NCI-H82 treated with DMSO at 0.1 percent for 48 hours (cell line): ENCODE data around the gene GPC2.
"Not testable (repeated sequence)": the region's sequence is repeated elsewhere in the genome, so short reads cannot be mapped to it uniquely, and the experiment has no call there.

Experiments used
- DNase-seq: peaks from one replicate; lab custom pipeline; 2025; ENCODE audit not compliant: unreplicated experiment; lab: John Stamatoyannopoulos, UW

The GPC2 gene, protein sequence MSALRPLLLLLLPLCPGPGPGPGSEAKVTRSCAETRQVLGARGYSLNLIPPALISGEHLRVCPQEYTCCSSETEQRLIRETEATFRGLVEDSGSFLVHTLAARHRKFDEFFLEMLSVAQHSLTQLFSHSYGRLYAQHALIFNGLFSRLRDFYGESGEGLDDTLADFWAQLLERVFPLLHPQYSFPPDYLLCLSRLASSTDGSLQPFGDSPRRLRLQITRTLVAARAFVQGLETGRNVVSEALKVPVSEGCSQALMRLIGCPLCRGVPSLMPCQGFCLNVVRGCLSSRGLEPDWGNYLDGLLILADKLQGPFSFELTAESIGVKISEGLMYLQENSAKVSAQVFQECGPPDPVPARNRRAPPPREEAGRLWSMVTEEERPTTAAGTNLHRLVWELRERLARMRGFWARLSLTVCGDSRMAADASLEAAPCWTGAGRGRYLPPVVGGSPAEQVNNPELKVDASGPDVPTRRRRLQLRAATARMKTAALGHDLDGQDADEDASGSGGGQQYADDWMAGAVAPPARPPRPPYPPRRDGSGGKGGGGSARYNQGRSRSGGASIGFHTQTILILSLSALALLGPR

GRCh38 chr7:100177045-100178001 is at the start of gene GPC2, which contains the start of gene STAG3:
Gene GPC2, minus strand, starts transcription at chr7:100177381. Its CDS starts 182 bp downstream, at chr7:100177199.
Gene STAG3, plus strand, starts transcription at chr7:100177918. Its CDS starts 2,639 bp downstream, at chr7:100180557.
- peak; percentile 92 for DNase-seq

GRCh38 chr7:100224891-100225290 is 47.7 kb upstream of the GPC2 start:
- DNase-seq, result not testable (repeated sequence)

DNA sequence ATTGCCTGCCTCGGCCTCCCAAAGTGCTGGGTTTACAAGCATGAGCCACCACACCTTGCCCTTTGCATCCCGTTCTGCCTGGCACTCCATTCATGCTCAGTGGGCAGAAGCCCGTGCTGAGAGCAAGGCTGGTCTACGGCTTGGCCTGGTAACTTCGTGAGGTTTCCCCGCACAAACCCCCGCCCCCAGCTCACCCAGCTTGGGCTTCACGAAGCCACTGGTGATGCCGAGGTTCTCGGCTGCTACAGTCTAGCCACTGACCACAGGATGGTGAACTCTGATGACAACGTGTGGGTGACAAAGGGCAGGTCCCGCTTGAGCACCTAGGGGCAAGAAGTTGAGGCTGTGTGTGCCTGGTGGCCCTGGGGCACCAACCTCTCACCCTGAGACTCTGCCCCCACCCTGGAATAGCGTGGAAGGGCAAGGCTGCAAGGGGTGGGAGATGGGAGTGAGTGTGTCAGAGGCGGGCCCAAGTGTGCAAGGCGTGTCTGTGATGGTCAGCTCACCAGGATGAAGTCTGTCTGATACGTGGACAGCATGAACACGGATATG is 46.3 kb upstream of the GPC2 start:
- DNase-seq, result not testable (repeated sequence)

DNA sequence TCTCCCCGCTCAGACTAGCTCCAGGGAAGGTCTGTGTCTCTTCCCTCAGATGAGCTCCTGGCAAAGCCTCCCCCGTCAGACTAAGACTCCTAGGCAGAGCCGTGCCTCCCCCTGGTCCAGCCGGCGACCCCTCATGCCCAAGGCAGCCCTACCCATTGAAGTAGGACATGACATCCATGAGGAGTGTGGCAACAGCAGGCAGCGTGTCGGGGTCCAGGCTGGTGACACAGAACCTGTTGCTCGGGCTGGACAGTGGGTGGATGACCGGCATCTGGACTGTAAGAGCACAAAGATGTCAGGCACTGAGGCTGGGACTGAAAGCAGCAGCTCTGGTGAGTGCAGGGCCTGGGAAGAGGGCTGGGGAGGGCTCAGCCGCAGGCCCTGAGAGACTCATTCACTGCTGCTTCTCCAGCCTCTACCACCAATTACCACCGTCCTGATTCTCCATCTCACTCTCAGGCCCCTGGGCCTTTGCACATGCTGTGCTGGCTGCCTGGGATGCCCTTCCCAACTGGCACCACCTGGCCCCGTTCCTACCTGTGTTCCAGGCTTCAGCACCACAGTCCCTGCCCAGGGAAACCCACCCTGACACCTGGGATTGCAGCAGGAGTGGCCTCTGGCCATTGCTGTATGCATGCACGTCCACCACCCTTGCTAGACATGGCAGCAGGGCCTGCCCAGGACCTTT is 45.4 kb upstream of the GPC2 start:
- DNase-seq, result no peak

DNA sequence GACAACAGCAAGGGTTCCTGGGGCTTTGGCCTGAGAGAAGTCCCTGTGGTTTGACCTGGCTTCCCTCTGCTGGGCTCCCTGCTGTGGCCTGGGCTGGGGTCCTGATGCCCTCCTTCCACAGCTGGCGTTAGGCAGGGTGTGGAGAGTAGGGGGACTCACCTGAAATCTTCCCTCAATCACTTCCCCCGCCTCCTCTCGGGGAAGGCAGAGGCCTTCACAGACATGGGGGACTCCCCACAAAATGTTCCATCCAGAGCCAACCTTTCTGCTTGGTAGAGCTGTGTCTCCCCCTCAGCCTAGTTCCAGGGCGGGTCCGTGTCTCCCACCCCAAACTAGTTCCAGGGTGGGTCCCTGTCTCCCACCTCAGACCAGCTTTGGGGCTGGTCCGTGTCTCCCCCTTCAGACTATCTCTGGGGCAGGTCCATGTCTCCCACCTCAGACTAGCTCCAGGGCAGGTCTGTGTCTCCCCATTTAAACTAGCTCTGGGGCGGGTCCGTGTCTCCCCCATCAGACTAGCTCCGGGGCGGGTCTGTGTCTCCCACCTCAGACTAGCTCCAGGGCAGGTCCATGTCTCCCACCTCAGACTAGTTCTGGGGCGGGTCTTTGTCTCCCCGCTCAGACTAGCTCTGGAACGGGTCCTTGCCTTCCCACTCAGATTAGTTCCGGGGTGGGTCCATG is 44.7 kb upstream of the GPC2 start:
- DNase-seq, result no peak

DNA sequence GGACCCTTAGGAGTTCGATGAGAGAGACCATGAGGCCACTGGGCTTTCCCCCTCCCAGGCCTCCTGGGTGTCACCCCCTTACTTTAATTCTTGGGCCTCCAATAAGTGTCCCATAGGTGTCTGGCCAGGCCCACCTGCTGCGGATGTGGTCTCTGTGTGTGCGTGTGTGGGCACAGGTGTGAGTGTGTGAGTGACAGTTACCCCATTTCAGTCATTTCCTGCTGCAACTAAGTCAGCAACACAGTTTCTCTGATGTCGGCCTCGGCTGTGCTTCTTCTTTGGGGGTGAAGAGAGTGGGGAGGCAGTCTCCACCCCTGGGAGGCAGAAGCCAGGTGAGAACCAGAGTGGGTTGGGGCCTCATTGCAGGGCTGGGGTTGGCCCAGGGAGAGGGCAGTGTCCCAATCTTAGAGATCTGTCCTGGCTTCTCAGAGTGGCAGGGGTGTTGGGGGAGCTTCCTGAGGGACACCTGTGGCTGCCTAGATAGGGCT is 44.1 kb upstream of the GPC2 start:
- DNase-seq, result no peak

- no peak for DNase-seq
Measured at GRCh38 chr7:100220586-100221230, 43.5 kb upstream of the GPC2 start.

- not testable (repeated sequence) for DNase-seq
Measured at GRCh38 chr7:100219801-100220585, 42.8 kb upstream of the GPC2 start, which contains the start of gene PVRIG. Gene PVRIG, plus strand, starts transcription at chr7:100219949. Its CDS starts 22 bp downstream, at chr7:100219971.

- no peak for DNase-seq
Measured at GRCh38 chr7:100219271-100219737, 42.1 kb upstream of the GPC2 start.

GRCh38 chr7:100217934-100218333 is 40.8 kb upstream of the GPC2 start:
- DNase-seq, result not testable (repeated sequence)

DNA sequence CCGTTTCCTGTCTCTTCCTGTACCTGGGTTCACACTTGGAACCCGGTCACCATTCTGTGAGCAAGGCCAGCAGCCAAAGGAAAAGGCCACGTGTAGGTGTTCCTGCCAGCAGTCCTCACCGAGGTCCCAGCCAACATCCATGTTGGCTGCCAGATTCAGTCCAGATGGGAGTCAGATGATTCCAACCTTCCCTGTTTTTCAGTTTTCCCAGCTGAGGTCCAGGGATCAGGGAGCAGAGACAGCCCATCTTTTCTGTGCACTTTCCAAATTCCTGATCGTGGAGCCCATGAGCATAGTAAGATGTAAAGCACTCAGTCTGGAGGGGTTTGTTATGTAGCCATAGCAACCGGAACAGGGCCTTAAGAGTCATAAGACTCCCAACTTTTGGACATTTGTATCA is 38.7 kb upstream of the GPC2 start:
- DNase-seq, result no peak

- not testable (repeated sequence) for DNase-seq
Measured at GRCh38 chr7:100214356-100214755, 37.2 kb upstream of the GPC2 start.

DNA sequence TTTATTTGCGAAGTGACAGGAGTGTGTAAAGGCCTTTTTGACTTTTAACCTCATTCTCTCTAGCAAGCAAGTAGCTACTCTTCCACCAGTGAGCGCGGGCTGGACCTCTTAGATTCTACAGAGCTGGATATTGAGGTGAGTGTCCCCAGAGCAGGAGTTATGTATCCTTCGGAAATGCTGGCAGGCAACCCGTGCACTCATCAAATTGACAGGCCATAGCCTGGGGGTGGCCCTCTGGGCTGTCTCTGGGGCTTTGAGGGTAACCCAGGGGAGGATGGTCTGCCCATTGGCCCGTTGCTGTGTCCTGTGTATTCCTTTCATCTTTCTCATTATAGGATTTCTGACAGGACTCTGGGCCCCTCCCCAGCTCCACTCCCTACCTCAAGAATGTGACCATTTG is 36.5 kb upstream of the GPC2 start:
- DNase-seq, result no peak

DNA sequence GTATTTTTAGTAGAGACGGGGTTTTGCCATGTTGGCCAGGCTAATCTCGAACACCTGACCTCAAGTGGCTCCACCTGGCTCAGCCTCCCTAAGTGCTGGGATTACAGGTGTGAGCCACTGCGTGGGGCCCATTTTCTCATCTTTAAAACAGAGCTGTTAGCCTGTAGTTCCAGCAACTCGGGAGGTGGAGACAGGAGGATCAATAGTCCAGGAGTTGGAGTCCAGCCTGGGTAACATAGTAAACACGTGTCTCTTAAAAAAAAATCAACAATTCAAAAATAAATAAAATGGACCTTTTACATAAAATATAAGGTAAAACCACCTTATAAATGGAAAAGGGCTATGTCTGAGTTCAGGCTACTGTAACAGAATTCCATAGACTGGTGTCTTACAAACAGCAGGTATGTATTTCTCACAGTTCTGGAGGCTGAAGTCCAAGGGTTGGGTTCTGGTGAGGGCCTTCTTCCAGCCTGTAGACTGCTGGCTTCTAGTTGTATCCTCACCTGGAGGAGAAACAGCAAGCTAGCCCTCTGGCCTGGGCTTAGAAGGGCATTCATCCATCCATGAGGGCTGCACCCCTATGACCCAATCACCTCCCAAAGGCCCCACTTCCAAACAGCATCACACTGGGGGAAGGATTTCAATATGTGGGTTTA is 35.6 kb upstream of the GPC2 start:
- no peak for DNase-seq

DNA sequence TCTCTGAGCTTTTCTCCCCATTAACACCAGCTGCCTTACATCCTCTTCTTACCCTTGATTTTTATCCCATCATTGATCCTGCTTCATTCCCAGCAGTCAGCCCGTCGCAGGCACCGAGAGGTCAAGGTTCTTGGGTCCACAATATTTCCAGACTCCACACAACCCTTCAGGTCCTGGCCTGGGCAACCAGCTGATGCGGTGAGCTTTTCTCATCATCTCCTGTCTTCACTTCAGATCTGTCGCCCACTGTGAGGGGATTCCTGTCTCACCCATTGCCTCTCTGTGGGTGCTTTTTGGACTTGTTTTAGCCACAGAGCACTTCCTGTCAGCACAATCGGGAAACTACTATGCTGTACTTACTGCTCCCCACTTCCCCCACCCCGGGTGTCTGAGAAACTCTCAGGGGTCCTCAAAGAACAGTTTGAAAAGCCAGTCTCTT is 34.2 kb upstream of the GPC2 start:
- DNase-seq, result no peak

DNA sequence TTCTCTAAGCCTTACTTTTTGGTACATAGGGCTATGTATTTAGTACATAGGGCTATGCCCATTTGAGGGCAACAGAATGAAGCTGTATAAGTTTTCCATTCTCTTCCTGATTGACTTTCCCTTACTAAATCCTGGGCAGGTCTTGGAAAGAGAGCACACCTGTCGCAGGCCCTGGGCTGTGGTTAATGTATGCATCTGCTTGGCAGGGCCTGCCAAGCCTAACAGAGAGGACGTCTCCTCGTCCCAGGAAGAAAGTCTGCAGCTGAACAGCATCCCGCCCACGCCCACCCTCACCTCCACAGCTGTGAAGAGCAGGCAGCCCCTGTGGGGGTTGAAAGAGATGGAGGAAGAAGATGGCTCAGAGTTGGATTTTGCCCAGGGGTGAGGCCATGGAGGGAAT is 33.6 kb upstream of the GPC2 start:
- DNase-seq, result no peak

DNA sequence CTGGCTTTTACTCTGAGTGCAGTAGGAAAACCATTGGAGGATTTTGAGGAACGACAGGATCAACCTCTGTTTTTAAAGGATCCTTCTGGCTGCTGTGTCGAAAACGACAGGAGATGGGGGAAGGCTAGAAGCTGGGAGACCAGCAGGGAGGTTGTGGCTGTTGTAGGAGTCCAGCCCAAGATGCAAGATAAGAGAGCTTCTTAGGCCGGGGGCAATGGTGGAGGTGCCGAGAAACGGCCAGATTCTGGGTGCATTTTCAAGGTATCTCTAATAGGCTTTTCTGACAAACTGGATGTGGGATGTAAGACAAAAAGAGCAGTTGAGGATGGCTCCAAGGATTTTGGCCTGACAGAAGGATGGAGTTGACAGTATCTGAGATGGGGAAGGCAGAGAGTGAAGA is 32.3 kb upstream of the GPC2 start:
- DNase-seq, result no peak
